Fibroblast of skin of scalp (primary cell): Measurements from ENCODE around the gene TMED5. TPM values are rescaled to one million over a fixed set of nuclear protein-coding genes. Genes with fewer than 3 reads are reported as not detected.
"Not testable (repeated sequence)": the region's sequence is repeated elsewhere in the genome, so short reads cannot be mapped to it uniquely, and the experiment has no call there.

Experiments used
- DNase-seq: peaks from one replicate; pipeline ENCODE4 v3.0.0-alpha.2; 2013
- polyA plus RNA-seq, 2 experiments: library from polyadenylated mRNA; unstranded; fragments of 120-200 nt; gene quantifications; one replicate each; pipeline ENCODE4 v1.2.1, GENCODE V29; 2013; ENCODE audit not compliant: insufficient read length in 2 of 2

Gene TMED5
- 33.2 TPM for polyA plus RNA-seq (2013, experiment 1 of 2; ENCODE audit: insufficient read length)
- 36.0 TPM for polyA plus RNA-seq (2013, experiment 2 of 2; ENCODE audit: insufficient read length)

DNA sequence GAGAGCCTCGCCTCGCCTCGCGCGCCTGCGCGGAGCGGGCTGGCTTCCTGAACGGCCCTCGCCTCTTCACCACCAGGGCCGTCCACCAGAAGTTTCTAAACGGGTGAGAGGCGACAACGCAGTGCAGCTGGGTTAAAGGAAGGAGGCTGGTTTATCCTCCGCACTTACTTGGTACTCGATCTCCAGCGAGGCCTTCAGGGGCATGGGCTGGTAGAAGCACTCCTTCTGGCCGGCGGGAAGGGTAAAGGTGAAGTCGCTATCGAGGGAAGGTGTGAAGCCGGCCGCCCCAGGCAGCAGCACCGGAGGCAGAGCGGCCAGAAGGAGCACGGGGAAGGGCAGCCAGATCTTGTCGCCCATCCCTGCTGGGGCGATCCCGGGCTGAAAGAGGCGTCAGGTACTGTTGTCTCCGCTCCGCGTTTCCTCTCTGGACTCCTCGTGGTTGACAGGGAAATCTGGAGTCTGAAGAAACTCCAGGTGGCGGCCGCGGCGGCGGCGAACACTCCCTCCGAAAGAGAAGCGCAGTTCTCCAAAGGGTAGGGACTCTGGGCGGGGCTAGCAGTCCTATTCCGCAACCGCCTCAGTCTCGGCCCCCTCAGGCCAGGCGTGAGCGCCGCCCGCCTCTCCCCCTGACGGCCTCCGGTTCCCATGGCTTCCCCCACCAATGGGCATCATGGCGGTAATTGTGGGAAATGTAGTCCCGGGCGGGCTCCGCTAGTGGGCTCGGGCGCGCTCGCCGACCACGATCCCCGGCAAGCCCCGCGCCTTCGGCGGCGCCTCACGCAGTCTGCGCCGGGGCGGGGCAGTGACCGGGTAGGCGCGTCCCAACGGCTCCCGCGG lies at the start of gene TMED5:
Gene TMED5, minus strand, starts transcription at position 528 of the 837 bp plus-strand sequence. Its CDS starts 171 bp downstream, at position 357.
- peak; percentile 99 for DNase-seq

DNA sequence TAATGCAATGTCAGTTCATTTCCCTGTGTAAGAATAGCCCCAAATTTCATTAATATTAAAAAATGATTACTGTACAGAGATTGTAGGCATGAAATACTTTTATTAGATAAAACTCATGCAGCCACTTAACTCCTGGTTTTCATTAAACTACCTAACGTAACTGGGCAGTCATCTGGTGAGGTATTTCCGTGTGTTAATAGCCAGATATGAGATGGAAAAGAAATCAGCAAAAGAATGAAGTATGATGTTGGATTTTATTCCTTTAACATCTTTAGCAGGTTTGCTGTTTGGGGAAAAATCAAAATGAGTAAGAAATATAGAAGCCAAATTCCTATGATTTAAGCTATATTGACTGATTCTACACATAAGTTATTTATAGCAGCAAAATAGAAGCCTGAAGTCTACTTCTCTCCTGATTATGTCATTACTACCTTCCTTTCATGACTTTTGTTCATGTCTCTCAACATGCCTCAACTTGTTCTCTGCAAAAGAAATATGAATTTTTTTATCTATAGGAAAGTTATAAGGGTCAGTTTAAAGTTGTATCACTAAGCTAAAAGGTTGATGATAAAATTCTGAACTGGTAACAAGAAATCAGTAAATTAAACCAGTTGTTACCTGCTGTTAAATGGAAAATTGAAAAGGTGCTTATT lies 42.9 kb upstream of the TMED5 start:
- no peak for DNase-seq

DNA sequence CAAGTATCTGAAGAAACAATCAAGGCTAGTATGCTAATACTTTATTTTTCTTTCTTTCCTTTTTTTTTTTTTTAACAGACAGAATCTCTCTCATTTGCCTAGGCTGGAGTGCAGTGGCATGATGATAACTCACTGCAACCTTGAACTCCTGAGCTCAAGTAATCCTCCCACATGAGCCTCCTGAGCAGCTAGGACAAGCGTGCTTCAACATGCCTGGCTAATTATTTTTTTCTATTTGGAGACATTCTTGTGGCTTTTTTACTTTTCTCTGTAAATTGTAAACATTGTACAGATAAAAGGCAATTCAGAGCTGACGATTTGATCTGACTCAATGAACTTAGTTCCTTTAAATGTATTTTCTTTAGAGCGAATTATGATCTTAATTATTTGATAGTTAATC lies 41.7 kb upstream of the TMED5 start:
- DNase-seq = no peak

DNA sequence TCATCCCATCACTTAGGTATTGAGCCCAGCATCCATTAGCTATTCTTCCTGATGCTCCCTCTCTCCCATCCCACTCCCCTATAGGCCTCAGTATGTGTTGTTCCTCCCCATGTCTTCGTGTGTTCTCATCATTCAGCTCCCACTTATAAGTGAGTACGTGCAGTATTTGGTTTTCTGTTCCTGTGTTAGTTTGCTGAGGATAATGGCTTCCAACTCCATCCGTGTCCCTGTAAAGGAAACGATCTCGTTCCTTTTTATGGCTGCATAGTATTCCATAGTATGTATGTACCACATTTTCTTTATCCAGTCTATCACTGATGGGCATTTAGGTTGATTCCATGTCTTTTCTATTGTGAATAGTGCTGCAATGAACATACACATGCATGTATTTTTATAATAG lies 40.5 kb upstream of the TMED5 start:
- DNase-seq = not testable (repeated sequence)

DNA sequence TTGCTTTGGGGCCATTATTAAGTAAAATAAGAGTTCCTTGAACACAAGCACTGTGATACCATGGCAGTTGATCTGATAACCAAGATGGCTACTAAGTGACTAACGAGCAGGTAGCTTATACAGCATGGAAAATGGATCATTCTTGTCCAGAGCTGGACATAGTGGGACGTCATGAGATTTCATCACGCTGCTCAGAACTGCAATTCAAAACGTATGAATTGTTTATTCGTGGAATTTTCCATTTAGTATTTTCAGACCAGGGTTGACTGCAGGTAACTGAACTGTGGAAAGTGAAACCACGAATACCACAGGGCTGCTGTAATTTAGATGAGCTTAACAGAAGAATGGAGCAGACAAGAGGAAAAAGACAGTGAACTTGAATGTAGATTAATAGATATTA lies 39.2 kb upstream of the TMED5 start:
- DNase-seq = no peak

GRCh38 chr1:93215322-93215721 lies 35.1 kb upstream of the TMED5 start:
- DNase-seq = no peak

GRCh38 chr1:93207211-93207610 lies 27.0 kb upstream of the TMED5 start:
- no peak for DNase-seq

DNA sequence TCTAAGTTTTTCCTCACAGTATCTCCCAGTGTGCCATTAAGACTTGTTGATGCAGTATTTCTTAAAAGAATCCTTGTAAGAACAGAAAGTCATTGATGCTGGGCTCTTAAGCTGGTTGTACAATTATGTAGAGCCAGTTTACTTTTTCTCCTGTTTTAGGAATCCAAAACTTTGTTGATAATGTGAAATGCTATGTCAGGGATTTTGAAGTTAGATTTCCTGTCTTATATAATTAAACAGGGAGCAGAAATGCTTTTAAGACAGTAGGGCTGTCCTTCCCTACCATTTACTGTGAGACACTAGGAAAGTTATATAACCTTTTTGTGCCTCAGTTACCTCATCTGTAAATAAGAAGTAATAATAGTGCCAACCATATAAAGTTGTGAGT lies 26.3 kb upstream of the TMED5 start:
- no peak for DNase-seq

DNA sequence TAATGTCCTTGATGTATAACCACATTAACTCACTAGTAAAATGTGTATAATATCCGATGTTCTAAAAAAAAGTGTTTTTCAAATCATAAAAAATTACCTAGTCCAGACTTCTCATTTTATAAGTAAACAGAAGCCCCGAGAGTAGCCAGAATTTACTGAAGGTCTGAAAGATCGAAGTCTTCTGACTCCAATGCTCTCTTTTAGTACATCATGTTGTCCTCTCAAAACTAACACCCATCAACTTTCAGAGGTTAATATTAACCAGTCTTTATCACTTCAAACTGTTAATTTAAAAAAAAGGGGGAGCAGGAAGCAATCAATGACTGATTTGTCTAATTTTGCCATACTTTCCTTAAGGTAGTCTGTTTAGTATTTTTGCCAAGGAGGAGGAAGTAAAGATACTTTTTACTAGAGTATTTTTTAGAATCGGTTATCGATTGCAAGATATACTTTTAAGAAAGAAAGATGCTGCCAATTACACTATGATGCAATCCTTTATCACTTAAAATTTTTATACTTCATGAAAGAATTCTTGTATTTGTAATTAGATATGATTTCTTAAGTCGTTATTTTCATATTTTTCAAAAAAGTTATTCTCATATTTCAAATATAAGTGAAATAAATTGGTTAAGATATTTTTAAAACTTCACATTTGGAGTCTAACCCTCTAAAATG lies 25.8 kb upstream of the TMED5 start:
- DNase-seq = no peak

DNA sequence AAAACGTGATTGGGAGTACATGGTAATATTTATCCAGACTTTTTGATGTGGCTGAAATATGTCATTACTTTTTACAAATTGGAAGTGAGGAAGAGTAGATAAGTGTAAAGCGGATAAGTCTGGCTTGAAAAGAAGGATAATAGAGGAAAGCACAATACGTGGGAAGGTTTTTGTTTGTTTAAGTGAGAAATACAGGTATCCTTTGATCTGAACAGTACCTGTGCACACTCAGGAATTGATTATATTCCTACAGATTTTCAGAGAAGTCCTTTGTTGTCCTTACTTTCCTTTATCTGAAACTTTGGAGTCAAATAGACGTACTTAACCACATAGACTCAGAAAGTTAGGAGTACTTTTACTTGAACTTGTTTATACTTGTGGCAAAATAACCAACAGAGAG lies 20.5 kb upstream of the TMED5 start:
- no peak for DNase-seq

DNA sequence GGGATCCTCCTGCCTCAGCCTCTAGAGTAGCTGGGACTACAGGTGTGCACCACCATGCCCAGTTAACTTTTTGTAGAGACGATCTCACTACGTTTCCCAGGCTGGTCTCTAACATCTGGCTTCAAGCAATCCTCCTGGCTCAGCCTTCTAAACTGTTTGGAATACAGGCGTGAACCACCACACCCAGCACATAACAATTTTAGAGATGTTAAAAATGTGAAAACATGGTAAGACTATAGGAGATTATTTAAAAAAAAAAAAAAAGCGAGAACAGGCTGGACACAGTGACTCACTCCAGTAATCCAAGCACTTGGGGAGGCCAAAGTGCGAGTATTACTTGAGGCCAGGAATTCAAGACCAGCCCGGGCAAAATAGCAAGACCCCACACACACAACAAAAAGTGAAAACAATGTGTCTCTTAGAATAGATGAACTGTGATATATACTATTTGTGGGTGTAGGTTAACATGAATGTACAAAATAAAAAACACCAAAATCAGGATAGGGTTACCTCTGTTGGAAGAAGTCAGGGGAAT lies 19.9 kb upstream of the TMED5 start:
- peak; percentile 12 for DNase-seq

DNA sequence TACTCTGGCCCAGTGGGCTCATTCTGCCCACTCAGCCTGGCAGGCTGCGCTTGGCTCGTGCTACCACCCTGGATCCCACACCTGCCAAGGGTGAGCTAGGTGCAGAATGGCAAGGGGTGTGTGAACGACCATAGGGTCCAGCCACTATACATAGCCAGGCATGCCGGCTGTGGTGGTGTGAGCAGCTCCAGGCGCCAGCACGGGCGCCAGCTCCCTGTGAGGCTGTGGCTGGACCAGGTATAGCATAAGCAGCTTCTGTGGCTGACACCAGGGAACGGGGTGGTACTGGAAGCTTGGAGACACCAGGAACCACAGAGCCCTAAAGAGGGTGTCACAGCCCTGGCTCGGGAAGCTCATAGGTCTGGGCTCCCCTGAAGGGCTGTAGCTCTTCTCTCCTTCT lies 18.9 kb upstream of the TMED5 start:
- no peak for DNase-seq

DNA sequence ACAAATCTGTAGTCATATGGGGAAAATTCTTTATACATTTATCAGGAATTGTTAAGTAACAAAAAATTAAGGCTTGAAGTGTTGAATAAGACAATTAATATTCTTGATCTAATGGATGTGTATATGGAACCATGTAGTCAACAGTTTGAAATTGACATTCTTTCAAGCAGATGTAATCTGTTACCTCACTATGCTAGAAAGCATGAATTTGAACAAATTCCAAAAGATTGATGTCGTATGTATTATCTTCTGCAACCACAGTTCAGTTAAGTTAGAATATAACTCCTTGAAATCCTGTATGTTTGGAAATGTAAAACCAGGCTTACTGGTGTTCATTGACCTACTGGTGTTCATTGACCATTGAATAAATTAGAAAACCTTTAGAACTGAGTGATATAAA lies 16.4 kb upstream of the TMED5 start:
- DNase-seq = peak; percentile 54

GRCh38 chr1:93194231-93194990 lies 14.2 kb upstream of the TMED5 start:
- no peak for DNase-seq

DNA sequence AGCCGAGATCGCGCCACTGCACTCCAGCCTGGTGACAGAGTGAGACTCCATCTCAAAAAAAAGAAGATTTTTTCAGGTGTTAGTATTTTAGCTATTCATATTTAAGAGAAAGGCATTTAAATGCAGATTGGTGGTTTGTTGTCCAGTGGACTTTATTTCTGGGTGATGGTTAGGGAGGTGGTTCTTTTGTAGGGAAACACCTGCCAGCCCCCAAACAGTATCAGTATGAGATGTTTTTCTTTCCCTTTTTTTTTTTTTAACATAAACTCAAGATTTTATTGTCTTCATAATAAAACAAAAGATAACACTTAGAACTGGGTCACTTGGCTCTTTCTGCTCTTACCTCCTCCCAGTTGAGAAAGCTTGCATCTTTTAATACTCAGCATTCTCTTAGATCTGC lies 10.2 kb upstream of the TMED5 start:
- DNase-seq = no peak

- DNase-seq = no peak
Measured at GRCh38 chr1:93186667-93187066, 6.5 kb upstream of the TMED5 start.

DNA sequence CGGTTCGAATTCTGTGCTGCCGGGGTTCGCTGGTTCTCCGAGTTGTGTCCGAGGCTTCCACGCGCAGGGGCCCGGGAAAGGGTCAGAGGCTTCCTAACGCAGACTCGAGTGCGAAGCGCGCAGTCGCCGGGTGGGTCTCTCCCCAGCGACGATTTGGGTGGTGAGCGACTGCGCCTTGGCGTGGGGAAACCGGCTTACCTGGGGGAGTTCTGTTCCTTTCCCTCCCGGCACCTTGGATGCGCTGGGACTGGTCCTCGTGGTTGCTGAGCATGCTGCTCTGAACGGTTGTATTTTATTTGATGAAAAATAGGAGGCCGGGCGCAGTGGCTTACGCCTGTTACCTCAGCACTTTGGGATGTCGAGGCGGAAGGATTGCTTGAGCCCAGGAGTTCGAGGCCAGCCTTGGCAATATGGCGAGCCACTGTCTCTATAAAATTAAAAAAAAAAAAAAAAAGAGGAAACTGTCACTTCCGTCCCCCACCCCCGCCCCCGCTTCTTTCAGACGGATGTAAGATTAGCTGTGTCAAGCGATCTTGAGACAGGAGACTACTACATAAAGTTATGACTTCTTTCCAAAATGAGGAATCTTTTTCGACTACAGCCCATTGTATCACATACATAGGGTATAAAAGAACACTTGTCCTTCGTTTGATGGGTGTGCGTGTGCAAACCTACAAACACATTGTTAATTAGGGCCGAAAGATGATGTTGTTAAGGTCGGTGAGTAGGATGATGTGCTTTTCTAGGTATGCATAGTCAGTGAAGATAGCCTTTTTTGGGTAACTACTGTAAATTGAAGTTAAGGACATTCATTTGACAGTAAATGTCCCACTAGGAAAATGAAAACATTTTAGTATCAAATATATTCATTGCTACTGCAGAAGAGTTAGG lies 755 bp upstream of the TMED5 start, which contains the start of gene CCDC18:
Gene CCDC18, plus strand, starts transcription at position 2 of the 891 bp plus-strand sequence. CDS start 2,638 bp downstream, outside the sequence.
- peak; percentile 38 for DNase-seq

DNA sequence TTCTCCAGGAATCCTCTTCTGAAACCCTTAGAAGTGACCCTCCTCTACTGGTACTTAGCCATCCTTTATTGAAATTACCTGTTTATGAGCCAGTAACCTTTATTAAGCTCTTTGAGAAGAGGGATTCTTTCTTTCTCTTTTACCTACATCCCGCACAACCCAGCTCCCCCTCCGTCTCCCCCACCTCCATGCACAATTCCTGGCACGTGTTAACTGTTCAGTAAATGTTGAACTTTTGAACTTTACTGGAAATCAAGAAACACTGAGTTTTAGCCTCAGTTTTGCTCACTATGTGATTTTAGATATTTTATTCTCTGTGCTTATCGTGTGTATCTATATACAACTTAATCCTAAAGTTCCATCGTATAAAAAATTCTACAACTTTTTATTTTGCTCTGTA lies 1.8 kb downstream of the TMED5 start:
- DNase-seq = no peak

GRCh38 chr1:93177991-93178390 lies 2.2 kb downstream of the TMED5 start:
- no peak for DNase-seq

DNA sequence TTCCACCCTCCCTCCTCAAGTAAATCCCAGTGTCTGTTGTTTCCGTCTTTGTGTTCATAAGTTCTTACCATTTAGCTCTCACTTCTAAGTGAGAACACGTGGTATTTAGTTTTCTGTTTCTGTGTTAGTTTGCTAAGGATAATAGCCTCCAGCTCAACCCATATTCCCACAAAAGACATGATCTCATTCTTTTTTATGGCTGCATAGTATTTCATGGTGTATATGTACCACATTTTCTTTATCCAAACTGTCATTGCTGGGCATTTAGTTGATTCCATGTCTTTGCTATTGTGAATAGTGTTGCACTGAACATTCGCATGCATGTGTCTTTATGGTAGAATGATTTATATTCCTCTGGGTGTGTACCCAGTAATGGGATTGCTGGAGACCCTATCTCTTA lies 5.6 kb downstream of the TMED5 start:
- DNase-seq = not testable (repeated sequence)

DNA sequence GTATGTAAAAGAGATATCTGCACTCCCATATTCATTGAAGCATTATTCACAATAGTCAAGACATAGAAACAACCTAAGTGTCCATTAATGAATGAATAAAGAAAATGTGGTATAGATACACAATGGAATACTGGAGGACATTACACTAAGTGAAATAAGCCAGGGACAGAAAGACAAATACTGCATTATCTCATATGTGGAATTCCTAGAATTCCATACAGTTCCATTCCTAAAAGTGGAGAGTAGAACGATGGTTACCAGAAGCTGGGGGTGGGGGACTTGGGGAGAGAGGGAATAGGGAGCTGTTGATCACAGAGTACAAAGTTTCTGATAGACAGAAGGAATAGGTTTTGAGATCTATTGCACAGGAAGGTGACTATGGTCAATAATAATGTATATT lies 7.4 kb downstream of the TMED5 start:
- DNase-seq = peak; percentile 76
